Epithelial cell of proximal tubule (primary cell): ENCODE measurements around the gene ADCY5. TPM values are rescaled to one million over a fixed set of nuclear protein-coding genes. Genes with fewer than 3 reads are reported as not detected.

ENCODE experiments used
- DNase-seq: peaks from one replicate; pipeline ENCODE4 v3.0.0-alpha.2; 2011; ENCODE audit warnings: low read depth
- H3K4me3 ChIP-seq: 2 replicates; pipeline ENCODE4 v1.5.1; 2011; ENCODE audit warnings: low read depth, mild to moderate bottlenecking, low read length
- total RNA-seq: library from RNA; depleted of rRNA; stranded (reverse); fragments of >200 nt; gene quantifications from 2 replicates; pipeline ENCODE4 v1.2.3, GENCODE V29; 2015
- TF ChIP-seq, protein P1 (sequence below): conservative IDR thresholded peaks from 2 replicates; pipeline ENCODE4 v1.5.1; 2012; ENCODE audit warnings: low read depth, mild to moderate bottlenecking, low read length

ADCY5 gene
- total RNA-seq, 1 donor from 2014 or later = 2.7 TPM

DNA sequence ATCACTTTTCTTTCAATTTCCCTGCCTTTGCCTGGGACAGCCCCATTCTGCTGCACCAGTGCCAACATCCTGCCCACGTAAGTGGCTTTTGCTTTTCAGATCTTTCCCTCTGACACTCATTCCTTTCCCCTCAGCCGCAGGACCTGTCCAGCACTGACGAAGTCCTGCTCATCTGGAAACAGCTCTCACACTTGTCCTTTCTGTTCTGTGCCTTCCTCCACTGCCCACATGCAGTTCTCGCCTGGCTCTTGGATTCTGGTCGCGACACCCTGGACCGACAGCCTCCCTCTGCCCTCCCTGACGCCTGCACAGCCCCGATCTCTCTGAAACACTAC, 99.7 kb downstream of the ADCY5 start:
- H3K4me3 ChIP-seq = no peak overlapping the region
- TF ChIP-seq, protein P1, sequence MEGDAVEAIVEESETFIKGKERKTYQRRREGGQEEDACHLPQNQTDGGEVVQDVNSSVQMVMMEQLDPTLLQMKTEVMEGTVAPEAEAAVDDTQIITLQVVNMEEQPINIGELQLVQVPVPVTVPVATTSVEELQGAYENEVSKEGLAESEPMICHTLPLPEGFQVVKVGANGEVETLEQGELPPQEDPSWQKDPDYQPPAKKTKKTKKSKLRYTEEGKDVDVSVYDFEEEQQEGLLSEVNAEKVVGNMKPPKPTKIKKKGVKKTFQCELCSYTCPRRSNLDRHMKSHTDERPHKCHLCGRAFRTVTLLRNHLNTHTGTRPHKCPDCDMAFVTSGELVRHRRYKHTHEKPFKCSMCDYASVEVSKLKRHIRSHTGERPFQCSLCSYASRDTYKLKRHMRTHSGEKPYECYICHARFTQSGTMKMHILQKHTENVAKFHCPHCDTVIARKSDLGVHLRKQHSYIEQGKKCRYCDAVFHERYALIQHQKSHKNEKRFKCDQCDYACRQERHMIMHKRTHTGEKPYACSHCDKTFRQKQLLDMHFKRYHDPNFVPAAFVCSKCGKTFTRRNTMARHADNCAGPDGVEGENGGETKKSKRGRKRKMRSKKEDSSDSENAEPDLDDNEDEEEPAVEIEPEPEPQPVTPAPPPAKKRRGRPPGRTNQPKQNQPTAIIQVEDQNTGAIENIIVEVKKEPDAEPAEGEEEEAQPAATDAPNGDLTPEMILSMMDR = no peak
- DNase-seq = no peak

GRCh38 chr3:123348471-123349200, 100.3 kb downstream of the ADCY5 start:
- TF ChIP-seq, protein P1 = no peak
- no peak for DNase-seq

DNA sequence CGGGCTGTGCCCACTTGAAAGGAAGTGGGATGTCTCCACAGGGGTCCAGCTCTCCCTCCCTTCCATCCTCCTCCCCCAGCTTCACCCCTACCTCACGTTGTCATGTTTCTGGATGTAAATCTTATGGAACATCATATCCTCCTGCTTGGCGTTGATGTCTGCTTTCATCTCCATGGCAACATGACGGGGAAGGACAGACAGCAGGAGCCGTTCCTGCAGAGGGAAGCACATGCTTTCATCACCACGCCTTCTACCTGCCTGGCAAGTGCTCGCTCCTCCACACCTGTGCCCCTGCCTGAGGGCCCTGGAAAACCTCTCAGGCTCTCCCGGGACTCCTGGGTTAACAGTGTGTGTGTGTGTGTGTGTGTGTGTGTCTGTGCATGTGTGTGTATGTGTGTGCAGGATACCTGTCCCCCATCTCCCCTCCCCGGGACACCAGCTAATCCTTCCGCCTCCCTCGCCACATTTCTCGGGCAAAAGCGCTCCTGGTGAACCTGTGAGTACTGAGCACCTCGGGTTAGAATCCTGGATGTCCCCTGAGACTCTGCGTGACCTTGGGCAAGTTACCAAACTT, 101.1 kb downstream of the ADCY5 start:
- TF ChIP-seq, protein P1 = no peak
- H3K4me3 ChIP-seq = no peak overlapping the region
- no peak for DNase-seq

More at GRCh38 chr3:123348471-123349200, 100.3 kb downstream of the ADCY5 start:
- no peak overlapping the region for H3K4me3 ChIP-seq

DNA sequence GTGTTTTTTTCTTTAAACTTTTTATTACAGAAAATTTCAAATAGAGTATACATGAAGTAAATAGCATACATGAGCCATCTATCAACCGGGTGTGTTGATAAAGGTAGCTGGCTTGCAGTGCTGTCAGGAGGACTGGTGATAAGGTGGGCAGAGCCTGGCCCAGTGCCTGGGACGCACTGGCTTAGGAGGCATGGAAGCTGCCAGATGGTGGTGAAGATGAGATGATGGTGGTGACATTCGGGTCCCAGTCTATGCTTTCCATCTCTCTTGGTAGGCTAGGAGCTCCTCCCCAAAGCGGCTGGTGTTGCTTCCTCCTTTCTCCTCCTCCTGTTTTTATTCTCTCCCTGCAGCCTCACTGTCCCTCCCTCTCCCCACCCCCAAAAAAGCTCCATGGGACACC, 101.7 kb downstream of the ADCY5 start:
- TF ChIP-seq, protein P1 = no peak
- no peak for DNase-seq
- H3K4me3 ChIP-seq = no peak overlapping the region

DNA sequence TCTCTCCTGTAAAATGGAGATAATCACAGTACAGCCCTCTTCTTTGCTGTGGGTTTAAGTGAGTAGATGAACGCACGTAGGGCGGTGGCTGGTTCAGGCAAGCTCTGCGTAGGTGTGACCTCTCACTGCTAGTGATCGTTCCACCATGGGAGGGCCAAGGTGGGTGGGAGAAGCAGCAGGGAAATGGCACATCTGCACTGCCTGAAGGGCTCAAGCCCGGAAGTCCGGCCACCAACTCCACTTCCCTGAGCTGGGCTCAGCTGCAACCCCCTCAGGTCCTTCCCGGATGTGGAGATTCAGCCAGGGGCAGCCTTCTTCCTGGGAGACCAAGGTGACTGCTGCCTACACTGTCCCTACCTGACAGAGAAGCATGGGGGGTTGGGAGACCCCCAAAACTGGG, 102.9 kb downstream of the ADCY5 start:
- H3K4me3 ChIP-seq = no peak overlapping the region
- TF ChIP-seq, protein P1 = no peak
- DNase-seq = no peak

DNA sequence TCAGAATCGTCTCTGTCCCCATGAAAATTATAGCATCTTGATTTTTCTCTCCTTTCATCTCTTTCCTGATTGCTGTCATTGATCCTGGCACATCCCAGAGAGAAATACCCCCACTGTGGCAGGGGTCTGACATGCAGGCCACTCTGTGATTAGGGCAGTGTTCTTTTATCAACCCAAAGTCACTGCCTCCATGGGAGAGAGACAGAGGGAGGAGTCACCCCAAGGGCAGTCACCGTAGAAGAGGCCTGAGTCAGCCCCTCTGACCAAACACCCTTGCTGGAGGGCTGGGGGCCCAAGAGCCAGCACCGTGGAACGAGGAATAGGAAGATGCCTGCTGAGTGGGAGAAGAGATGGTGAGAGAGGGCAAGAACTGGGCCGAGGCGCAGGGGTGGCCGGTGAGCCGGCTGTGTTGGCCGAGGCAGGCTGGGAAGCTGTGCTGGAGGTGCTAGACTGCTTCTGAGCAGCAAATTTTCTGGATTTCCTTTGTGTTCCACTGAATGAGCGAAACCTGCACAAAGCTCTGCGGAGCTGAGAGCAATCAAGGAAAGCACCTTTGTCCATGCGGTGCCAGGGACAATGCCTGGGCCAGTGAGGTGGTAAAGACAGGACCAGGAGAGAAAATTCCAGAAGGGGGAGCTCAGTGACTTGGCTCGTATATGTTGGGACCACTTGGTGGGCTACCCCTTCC, 103.8 kb downstream of the ADCY5 start:
- TF ChIP-seq, protein P1 = no peak
- no peak overlapping the region for H3K4me3 ChIP-seq
- no peak for DNase-seq
